Posterior cingulate gyrus (tissue), 11 donors: ENCODE data around the gene PARD3.
"Not testable (repeated sequence)": the region's sequence is repeated elsewhere in the genome, so short reads cannot be mapped to it uniquely, and the experiment has no call there.

Source experiments
- DNase-seq, 10 donors: peaks; one replicate each; pipeline versions ENCODE4 v3.0.0 to v3.0.0-alpha.2; 2020 to 2021; ENCODE audit warnings: mixed read lengths in 3 of 10
- intact Hi-C: fragments of 100-400 bp; cut with DNase I; formaldehyde crosslinking; loops from one replicate; pipeline ENCODE4 v1.15.1; 2023

Gene PARD3

DNA sequence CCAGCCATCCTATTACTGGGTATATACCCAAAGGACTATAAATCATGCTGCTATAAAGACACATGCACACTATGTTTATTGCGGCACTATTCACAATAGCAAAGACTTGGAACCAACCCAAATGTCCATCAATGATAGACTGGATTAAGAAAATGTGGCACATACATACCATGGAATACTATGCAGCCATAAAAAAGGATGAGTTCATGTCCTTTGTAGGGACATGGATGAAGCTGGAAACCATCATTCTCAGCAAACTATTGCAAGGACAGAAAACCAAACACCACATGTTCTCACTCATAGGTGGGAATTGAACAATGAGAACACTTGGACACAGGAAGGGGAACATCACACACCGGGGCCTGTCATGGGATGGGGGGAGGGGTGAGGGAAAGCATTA, 546.7 kb downstream of the PARD3 start:
- intact Hi-C loops, result not testable (repeated sequence)

DNA sequence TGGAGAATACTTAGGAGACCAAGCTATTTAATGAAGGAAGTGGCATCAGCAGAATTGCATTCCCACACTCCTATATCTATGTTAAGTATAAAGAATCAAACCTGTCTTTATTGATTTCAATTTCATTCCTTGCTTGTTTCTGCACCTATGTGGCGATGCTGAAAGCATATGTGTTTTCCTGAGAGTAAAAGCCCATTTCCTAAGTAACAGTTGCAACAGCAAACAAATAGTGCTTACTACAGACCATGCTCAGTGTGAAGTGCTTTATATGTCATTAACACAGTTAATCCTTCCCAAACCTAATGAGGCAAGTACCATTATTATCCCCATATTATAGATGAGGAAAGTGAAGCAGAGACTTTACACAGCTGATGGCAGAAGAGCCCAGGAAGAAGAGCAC, 552.1 kb downstream of the PARD3 start:
- intact Hi-C loops, result no loop called here

More for the DNA sequence above, 546.7 kb downstream of the PARD3 start:
- DNase-seq, result not testable (repeated sequence)

DNA sequence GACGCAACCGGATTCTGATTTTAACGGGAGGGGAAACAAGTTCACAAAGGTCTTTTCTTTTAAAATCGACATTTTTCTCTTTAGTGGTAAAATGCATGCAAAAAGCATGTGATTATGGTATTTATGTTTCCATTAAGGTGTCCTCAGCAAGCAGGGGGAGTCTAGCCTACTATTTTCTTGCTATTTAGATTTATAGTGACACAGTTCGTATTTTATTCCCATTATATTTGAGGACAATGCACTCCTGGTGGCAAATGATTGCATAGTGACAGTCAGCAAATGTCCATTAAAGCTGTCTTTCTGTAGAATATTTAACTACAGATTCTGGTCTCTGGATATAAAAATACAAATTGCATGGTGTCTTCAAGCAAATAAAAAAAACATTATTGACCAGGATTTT, 554.2 kb downstream of the PARD3 start:
- intact Hi-C loops, result no loop called here
- no peak for DNase-seq

More for the DNA sequence above, 552.1 kb downstream of the PARD3 start:
- DNase-seq, result no peak

DNA sequence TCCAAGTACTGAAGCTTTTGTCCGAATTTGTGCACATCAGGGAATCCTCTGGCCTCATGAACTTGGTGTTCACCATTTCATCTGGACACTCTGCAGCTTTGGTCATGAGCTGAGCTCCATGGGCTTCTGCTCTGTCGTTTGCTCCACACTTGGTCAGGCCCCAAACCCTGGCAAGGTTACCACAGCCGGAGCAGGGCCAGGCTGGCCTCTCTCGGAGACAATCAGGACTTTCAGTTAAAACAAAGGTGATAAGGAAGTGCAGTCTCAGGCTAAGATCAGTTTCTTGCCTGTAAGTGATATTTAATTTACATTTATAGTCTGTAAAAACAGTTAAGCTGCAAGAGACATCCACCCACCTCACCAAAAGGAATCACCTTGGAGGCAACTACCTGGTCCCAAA, 558.9 kb downstream of the PARD3 start:
- intact Hi-C loops, result no loop called here
- no peak for DNase-seq

DNA sequence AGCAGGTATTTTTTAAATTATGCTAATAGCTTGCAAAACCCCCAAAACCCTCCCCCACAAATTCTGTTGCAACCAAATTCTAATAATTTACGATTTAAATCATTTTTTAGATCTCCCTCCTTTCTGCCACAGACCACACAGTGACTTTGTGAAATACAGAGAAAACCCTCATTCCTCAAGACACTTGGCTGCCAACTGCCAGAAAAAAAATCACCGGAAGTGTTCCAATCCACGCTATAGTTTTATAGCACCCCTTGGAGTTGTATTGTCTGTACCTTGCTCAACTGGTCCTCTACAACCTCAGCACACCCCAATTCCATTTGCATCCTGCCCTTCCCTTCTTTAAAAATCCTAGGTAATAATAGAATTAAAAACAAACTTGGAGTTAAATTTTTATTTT, 560.1 kb downstream of the PARD3 start:
- DNase-seq, result no peak
- intact Hi-C loops, result no loop called here

DNA sequence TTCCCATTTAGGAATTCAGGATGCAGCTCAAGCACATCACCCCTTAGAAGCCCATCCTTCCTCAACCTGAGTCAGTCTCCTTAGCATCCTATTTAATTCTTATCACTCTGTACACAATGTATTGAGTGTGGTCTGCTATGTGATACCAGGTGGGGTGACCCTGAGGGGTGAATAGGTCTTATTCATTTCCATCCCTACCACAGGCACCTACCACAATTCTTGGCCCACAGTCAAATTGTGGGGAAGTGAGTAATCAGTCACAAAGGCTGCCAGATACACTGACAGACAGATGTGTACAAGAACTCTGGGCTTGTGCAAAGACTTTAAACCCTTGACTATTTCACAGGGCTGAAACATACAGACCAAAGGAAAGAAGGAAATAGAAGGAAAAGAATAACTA, 560.5 kb downstream of the PARD3 start:
- DNase-seq, result no peak
- intact Hi-C loops, result no loop called here

DNA sequence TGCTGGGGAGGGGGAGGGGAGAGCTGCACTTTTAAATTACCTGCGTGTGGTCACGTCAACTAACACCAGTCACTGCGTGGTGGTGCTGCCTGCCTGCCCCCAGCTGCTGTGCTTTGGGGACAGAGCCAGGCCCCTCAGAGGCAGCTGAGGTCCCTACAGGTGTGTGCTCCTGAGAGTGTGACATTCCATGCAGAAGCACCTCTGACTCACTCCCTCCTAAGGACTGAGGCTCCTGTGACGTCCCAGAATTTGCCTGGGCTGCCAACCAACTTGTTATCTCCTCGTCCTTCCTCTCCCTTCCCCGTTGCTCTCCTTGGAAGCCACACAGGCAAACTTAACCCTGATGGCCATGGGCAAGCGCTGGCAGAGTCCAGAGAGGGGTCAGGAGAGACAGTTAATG, 563.0 kb downstream of the PARD3 start:
- no peak for DNase-seq
- intact Hi-C loops, result no loop called here

DNA sequence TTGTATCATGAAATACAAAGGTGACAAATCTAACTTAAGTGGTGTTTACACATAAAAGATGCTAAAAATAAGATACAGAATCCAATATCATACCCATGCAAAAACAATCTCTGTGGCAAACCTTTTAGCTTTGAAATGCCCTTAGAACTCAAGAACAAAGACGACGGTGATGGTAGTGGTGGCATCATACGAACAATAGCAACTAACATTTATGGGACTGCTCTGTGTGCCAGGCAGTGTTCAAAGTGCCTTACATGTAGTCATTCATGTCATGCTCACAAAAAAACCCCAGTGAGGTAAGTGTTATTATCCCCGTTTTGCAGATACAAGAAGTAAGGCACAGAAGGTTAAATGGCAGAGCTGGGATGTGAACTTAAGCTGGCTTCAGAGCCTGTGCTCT, 563.9 kb downstream of the PARD3 start:
- intact Hi-C loops, result no loop called here
- no peak for DNase-seq

DNA sequence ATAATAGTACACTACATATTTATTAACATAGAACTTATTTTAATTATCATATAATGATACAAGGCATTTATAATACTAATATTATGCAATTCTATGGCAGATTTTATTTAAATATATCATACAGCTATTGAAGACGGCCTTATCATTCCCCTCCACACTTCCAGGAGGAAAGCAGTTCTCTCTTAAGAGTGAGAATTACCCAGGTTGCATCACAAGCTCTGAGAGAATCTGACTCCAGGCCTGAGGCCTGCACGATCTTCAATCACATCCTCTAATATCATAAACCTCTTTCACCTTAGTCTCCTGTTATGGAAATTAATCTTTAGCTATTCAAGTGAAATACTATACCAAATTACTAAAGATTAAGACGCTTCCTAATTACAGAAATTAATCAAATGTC, 564.4 kb downstream of the PARD3 start:
- DNase-seq, result no peak
- intact Hi-C loops, result no loop called here

DNA sequence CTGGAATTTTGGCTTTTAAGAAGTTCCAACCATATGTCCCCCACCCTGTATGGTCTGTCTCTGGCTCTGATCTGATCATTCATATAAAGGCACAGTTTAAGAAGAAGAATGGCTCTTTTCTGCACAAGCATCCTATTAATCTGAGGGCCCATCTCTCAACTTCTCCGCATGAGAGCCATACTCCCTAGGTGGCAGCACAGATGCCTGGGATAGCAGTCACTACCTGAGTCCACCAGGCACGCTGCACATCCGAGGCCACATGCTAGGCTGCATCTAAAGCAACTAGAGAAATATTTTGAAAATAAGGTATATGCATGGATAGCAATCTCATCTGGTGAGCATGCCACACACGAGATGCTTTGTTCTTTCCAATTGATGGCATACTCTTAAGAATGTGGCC, 565.5 kb downstream of the PARD3 start:
- no peak for DNase-seq
- intact Hi-C loops, result no loop called here

DNA sequence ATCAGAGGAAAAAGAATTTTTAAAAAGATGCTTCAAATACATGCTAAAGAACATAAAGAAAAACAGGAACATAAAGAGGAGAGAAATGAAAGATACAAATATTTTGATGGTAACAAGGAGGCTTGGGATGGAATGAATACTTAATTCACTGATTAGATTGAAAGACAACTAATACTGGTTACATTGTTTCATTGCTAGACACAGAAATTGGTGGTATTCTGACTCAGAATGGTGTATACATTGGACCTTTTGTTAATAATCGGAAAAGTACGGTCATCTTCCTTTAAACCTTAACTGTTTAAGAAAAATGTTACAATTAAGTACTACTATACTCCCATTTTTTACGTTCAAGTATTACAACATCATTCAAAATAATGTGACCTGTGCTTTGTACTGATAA, 567.5 kb downstream of the PARD3 start:
- intact Hi-C loops, result no loop called here

DNA sequence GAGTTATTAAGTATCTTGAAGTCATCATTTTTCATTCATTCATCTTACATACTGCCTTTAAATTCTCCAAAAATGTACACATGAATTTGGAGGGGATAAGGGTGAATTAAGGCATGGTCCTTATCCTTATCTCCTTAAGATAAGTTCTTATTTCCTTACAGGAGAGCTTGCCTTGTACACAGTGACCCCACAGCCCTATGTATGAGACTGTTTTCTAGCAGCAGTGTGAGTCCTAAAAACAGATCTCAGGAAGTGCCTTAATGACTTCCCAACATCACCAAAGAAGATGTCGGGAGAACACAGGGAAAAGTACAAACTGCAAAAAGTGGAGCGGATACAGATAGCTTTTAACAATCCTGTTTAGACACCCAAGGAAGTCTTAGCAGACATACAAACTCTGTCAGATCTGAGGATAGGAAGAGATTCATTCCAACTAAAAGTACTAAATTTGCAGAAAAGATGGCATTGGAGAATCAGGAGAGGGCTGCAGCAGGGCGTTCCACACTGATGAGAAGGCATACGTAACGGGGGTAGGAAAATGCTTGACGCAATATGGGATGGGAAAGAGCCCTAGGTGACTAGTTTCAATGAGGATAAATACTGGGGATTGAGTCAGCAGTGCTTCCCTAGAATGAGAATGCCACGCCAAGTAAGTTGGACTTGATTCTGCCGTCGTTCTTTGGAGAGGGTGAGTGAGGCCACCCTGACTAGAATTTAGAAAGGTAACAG, 570.2 kb downstream of the PARD3 start:
- no peak for DNase-seq
- intact Hi-C loops, result no loop called here

More for the DNA sequence above, 567.5 kb downstream of the PARD3 start:
- no peak for DNase-seq

DNA sequence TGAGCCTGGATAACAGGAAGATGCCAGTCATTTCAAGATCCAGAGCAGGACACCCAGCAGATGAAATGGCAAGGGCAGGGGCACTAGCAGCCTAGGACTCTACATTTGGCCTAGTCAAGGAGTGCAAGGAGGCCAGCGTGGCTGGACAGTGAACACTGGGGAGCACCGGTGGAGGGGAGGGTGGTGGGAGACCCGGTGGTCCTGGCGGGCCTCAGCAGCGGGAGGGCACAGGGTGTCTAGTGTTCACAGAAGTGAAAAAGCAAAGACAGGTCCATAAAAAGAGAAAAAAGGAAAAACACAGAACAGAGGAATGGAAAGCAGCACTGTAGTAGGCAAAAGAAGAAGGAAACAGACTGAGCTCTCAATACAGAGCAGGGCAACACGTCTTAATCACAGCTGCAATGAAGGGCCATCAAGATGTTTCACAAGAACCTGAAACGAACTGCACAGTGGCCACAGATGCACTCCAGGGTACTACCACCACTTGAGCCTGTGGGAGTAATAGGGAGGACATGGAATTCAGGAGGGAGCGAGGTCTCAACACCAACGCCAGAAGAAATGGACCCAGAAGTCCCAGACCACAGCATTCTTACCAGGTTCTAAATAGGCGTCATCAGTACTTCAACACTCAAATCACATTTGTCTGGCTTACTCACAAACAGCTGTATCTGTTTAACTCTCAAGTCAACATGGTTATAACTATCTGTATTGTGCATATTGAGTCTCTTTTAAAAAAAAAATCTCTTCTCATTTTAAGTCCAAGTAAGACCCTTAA, 573.7 kb downstream of the PARD3 start:
- DNase-seq, result no peak
- intact Hi-C loops, result no loop called here

DNA sequence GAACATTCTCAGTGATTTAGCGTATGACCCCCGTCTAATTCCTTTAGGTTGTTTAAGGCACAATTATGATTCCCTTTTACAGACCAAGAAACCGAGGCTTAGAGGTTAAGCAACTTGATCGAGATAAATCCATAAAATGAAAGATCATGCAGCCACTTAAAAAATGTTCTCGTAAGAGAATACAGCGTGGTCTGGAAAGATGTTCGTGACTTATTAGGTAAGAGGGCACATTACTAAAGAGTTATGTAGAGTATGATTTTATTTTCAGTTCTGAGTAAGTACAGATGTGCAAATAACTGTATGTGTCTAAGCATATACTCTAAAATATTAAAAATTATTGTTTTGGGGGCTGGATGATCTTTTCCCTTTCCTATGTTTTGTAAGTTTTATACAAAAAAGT, 575.1 kb downstream of the PARD3 start:
- DNase-seq, result no peak
- intact Hi-C loops, result no loop called here

DNA sequence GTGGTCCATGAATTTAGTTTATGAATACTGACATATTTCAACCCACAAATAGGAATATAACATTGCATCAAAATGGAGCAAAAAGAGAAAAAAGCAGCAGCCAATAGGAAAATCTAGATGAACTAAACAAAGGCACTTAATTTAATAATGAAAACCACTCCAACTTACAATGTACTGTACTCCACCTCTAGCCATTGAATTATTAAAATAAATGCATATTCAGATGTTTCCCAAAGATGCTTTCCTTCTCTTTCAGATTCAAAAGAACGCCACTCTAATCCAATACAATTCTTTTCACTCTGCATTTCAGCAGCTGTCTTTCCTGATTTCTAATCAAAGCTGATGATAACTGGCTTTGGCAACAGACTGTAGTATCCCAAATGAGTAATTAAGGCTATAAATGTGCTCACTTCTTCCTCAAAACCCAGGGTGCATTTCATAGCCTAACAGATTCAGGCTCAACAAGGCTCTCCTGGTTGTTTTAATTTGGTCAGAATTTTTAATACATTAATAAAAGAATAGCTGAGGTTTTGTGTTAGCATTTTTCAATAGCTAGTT, 577.1 kb downstream of the PARD3 start:
- DNase-seq, result no peak
- intact Hi-C loops, result no loop called here

DNA sequence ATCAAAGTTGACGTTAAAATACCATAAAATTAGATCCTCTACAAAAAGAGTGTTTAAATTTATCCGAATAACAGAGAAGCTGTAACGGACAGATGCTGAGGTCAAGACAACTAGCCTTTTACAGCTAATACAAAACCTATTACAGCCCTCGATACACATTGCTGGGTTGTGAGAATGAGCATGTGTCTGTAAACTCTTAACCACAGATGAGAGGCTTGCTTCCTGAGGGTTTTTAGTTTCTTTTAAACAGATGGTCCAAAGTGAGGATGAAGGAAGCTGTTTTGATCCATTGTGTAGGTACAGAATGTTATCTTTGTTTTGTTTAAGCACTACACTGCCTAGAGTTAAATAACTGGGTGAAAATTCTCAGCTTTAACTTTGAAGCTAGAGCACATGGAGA, 578.2 kb downstream of the PARD3 start:
- no peak for DNase-seq
- intact Hi-C loops, result no loop called here

DNA sequence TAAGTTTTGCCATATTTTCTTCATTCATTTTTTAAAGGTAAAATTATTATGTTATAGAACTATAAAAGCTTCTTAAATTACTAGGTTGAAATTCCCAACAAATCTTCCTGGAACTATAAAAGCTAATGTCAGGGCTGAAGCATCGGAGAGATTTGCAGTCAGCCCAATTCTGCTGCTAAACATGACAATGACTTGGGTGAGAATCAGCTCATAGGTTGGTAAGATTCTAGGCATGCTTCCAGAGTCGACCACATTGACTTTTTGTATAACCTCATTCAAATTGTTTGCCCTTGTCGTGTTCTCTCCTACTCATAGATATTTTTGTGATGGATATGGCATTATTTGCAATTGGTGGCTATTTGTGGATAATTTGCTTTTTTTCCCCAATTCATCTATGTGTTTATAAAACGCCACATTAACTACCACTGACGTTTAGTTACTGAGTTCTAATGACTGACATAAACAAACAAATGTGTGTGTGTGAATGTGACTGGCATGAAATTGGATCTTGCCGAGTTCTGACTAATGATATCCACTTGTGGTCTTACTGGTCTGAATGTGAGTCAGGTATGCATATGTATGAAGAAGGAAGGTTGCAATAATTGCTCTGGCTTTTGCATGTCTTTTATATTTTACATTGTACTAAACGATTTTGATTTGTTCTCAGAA, 579.8 kb downstream of the PARD3 start:
- no peak for DNase-seq
- intact Hi-C loops, result no loop called here

DNA sequence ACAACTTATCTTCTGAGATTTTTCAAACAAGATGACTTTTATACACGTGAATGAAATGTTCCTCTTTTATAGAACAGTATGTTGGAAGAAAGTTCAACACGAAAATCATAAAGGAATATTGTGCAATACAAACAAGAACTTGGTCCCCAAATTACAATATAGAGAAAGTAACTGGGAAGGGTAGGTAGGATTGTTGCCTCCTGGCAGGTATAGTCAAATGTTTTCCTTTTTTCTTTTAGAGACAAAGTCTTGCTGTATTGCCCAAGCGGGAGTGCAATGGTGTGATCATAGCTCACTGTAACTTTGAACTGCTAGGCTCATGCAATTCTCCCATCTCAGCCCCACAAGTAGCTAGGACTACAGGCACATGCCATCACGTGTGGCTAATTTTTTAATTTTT, 582.6 kb downstream of the PARD3 start:
- no peak for DNase-seq
- intact Hi-C loops, result no loop called here

DNA sequence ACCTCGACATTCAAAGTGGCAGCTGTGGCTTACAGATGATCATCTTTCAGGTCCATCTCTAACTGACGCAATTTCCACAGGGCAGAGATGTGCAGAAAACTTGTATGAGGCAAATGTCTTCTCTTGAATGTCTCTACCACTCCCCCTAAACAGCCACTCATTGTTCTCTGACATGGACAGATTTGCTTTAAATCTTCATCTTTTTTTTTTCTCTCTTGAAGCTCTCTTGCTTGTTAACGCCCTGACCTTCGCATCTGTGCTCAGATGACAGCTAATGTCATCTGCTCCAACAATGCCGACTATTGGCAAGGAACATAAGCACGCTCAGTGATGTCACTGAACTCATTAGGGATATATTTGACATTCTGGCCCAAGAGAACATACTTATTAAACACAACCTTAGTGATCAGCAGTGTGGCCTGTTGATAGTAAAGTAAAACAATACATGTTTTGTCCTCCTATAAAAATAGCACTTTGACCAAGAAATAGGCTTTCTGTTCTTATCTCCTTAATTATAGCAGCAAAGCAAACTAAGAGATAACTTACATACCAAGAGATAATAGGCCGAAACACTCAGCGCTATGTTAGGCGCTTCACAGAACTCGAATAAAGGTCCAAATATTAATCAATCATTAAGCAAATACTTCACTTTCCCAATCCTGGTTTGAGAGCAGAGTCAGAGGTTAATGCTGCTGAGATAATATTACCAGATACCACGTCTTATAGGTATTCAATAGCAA, 583.5 kb downstream of the PARD3 start:
- intact Hi-C loops, result no loop called here
- no peak for DNase-seq

DNA sequence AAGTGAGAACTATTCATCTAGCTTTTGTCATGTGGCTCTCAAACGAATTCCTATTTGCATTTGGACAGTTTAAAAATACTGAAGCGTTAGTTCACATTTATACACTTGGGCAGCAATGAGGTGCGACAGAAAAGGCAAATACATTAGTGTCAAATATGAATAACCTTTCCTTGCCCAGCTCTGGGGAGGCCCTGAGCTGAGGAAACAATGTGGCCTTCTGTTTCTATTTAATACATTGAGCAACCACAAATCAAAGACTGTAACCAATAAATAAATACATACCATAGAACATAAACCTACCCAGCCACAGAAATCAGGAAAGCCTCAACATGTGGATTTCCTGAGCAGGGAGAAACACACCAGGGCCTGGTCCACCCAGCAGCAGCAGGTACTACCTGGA, 585.2 kb downstream of the PARD3 start:
- intact Hi-C loops, result no loop called here
- DNase-seq, result no peak

DNA sequence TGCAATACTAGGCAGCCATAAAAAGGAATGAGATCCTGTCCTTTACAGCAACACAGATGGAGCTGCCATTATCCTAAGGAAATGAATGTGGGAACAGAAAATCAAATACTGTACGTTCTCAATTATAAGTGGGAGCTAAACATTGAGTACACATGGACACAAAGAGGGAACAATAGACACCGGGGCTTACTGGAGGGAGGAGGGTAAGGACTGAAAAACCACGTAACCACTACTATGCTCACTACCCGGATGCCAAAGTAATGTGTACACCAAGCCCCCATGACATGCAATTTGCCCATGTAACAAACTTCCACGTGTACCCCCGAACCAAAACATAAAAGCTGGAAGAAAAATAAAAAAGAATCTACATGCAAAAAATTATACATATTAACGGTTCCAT, 587.0 kb downstream of the PARD3 start:
- no peak for DNase-seq
- intact Hi-C loops, result no loop called here
